ENCODE data around the gene BBS9.

Gene BBS9

GRCh38 chr7:33636359-33636758, 507.0 kb downstream of the BBS9 start:
- H3K27me3 ChIP-seq (ENCODE audit: insufficient read depth, low read depth, severe bottlenecking) = no peaks in the 10 kb centered on the region
- no peak overlapping the region for H3K27ac ChIP-seq
- no peak for DNase-seq
- no peak overlapping the region for H3K4me3 ChIP-seq (ENCODE audit: low read depth, low read length)
- H3K36me3 ChIP-seq = no peaks in the 10 kb centered on the region
- H3K9me3 ChIP-seq (ENCODE audit: severe bottlenecking) = no peaks in the 10 kb centered on the region
- TF ChIP-seq CTCF (IDR thresholded peaks at IDR 0.05; ENCODE audit: low read depth, low read length) = no peak

GRCh38 chr7:33639552-33640197, 510.3 kb downstream of the BBS9 start:
- no peaks in the 10 kb centered on the region for H3K27me3 ChIP-seq (ENCODE audit: insufficient read depth, low read depth, severe bottlenecking)
- H3K4me3 ChIP-seq (ENCODE audit: low read depth, low read length) = no peak overlapping the region
- no peak overlapping the region for H3K27ac ChIP-seq
- H3K9me3 ChIP-seq (ENCODE audit: severe bottlenecking) = no peaks in the 10 kb centered on the region
- TF ChIP-seq CTCF (IDR thresholded peaks at IDR 0.05; ENCODE audit: low read depth, low read length) = no peak
- no peaks in the 10 kb centered on the region for H3K36me3 ChIP-seq
- no peak for DNase-seq

- Histone ChIP-seq H3K27ac (no peak overlapping the region), H3K4me3 (ENCODE audit: low read depth, low read length) (no peak overlapping the region), H3K36me3 (no peaks in the 10 kb centered on the region), H3K9me3 (ENCODE audit: severe bottlenecking) (no peaks in the 10 kb centered on the region), H3K27me3 (ENCODE audit: insufficient read depth, low read depth, severe bottlenecking) (no peaks in the 10 kb centered on the region)
- TF ChIP-seq CTCF (IDR thresholded peaks at IDR 0.05; ENCODE audit: low read depth, low read length) = no peak
- DNase-seq = no peak
Measured at GRCh38 chr7:33640741-33641140, 511.4 kb downstream of the BBS9 start.

GRCh38 chr7:33642312-33642711, 512.9 kb downstream of the BBS9 start:
- no peak overlapping the region for H3K4me3 ChIP-seq (ENCODE audit: low read depth, low read length)
- H3K27ac ChIP-seq = no peak overlapping the region
- no peaks in the 10 kb centered on the region for H3K27me3 ChIP-seq (ENCODE audit: insufficient read depth, low read depth, severe bottlenecking)
- no peaks in the 10 kb centered on the region for H3K9me3 ChIP-seq (ENCODE audit: severe bottlenecking)
- H3K36me3 ChIP-seq = no peaks in the 10 kb centered on the region
- no peak for TF ChIP-seq CTCF (IDR thresholded peaks at IDR 0.05; ENCODE audit: low read depth, low read length)
- DNase-seq = no peak

- no peaks in the 10 kb centered on the region for H3K36me3 ChIP-seq
- no peaks in the 10 kb centered on the region for H3K27me3 ChIP-seq (ENCODE audit: insufficient read depth, low read depth, severe bottlenecking)
- no peak overlapping the region for H3K27ac ChIP-seq
- no peak for TF ChIP-seq CTCF (IDR thresholded peaks at IDR 0.05; ENCODE audit: low read depth, low read length)
- no peaks in the 10 kb centered on the region for H3K9me3 ChIP-seq (ENCODE audit: severe bottlenecking)
- no peak for DNase-seq
- H3K4me3 ChIP-seq (ENCODE audit: low read depth, low read length) = no peak overlapping the region
Measured at GRCh38 chr7:33643530-33643929, 514.2 kb downstream of the BBS9 start.

- TF ChIP-seq CTCF (IDR thresholded peaks at IDR 0.05; ENCODE audit: low read depth, low read length) = no peak
- no peak for DNase-seq
- Histone ChIP-seq H3K27me3 (ENCODE audit: insufficient read depth, low read depth, severe bottlenecking) (no peaks in the 10 kb centered on the region), H3K27ac (no peak overlapping the region), H3K36me3 (no peaks in the 10 kb centered on the region), H3K9me3 (ENCODE audit: severe bottlenecking) (no peaks in the 10 kb centered on the region), H3K4me3 (ENCODE audit: low read depth, low read length) (no peak overlapping the region)
Measured at GRCh38 chr7:33644489-33644888, 515.1 kb downstream of the BBS9 start.
